Spleen (tissue), 7 donors: ENCODE measurements around the gene SDC3.

ENCODE experiments used
- CTCF ChIP-seq, 11 experiments: fragments of 200-600 bp in 7 of 11; fragments of 450-650 bp in 4 of 11; sonication (generic) in 4 of 11; IDR thresholded peaks in 8 of 11; conservative IDR thresholded peaks in 3 of 11; 1 replicate in 7 of 11; 2 replicates in 4 of 11; pipeline versions ENCODE4 v1.4.0 to v1.8.0; 2016 to 2021; ENCODE audit warnings: antibody characterized with exemption in 11 of 11, inconsistent platforms in 4 of 11, mild to moderate bottlenecking in 1 of 11
- POLR2A ChIP-seq, 3 donors: fragments of 450-650 bp; IDR thresholded peaks; one replicate each; pipeline ENCODE4 v1.5.1; 2017; ENCODE audit warnings: antibody characterized with exemption in 3 of 3, mild to moderate bottlenecking in 1 of 3
- donor health status: DM: no; HTN: no; CAD: no; lungs with moderate emphysema.
- donor health status: DM: no; HTN: no; CAD: no.
- donor health status: DM: no; HTN: no; CAD: no.

- TF ChIP-seq POLR2A (IDR thresholded peaks at IDR 0.05) (no peak), CTCF (IDR thresholded peaks at IDR 0.05 in 8 of 11, conservative IDR thresholded peaks at IDR 0.05 in 3 of 11) (no peak)
These were observed 85.5 kb downstream of the SDC3 start for GRCh38 chr1:30822966-30823581.
